B cell (primary cell): Measurements from ENCODE around the gene PCDHGB5. TPM values are rescaled to one million over a fixed set of nuclear protein-coding genes. Genes with fewer than 3 reads are reported as not detected.

Experiments used
- ATAC-seq: fragments of 200-7000 bp; cut with Tn5 transposase; one replicate; pipeline ENCODE4 v1.10.0; 2021; ENCODE audit warnings: low read depth, mild to moderate bottlenecking, moderate number of reproducible peaks, moderate library complexity
- CTCF ChIA-PET: fragments of 350-600 bp; sonication (Branson Sonifier 250); formaldehyde crosslinking; loops from one replicate; lab custom pipeline; 2021; ENCODE audit warnings: antibody characterized with exemption, inconsistent platforms; lab: Charles Lee
- POLR2A ChIA-PET: fragments of 350-600 bp; sonication (Branson Sonifier 250); formaldehyde crosslinking; loops from one replicate; lab custom pipeline; 2021; ENCODE audit warnings: antibody characterized with exemption; lab: Charles Lee
- DNase-seq: peaks from one replicate; pipeline ENCODE4 v3.0.0; 2013
- H2AFZ ChIP-seq: 2 replicates; pipeline ENCODE4 v1.6.1; 2012; ENCODE audit warnings: mild to moderate bottlenecking, low read depth, low read length; ENCODE audit not compliant: insufficient read depth, poor library complexity, severe bottlenecking
- H3K27ac ChIP-seq, 2 donors: 1 replicate in 1 of 2; 2 replicates in 1 of 2; pipeline ENCODE4 v1.5.1; 2012 to 2013; ENCODE audit warnings: low read length in 2 of 2, mild to moderate bottlenecking in 2 of 2, moderate library complexity in 1 of 2
- H3K27me3 ChIP-seq, 4 experiments: fragments of 200-600 bp in 1 of 4; sonication (generic) in 1 of 4; replicated peaks in 1 of 4; 1 replicate in 2 of 4; 2 replicates in 2 of 4; pipeline versions ENCODE4 v1.6.1 to v1.7.0; 2013 to 2016; ENCODE audit warnings: low read length in 3 of 4, mild to moderate bottlenecking in 2 of 4, mixed read lengths in 1 of 4, moderate library complexity in 1 of 4; ENCODE audit not compliant: insufficient read depth in 4 of 4, control insufficient read depth in 3 of 4; ENCODE audit errors: control extremely low read depth in 1 of 4
- H3K36me3 ChIP-seq, 2 experiments: replicated peaks in 1 of 2; 1 replicate in 1 of 2; 2 replicates in 1 of 2; pipeline versions ENCODE4 v1.6.1 to v1.7.1; 2013; ENCODE audit warnings: low read length in 1 of 2; ENCODE audit not compliant: insufficient read depth in 2 of 2, control insufficient read depth in 1 of 2; ENCODE audit errors: control extremely low read depth in 1 of 2, extremely low read depth in 1 of 2
- H3K4me1 ChIP-seq, 2 donors: fragments of 200-600 bp in 1 of 2; sonication (generic) in 1 of 2; 1 replicate in 1 of 2; 2 replicates in 1 of 2; pipeline versions ENCODE4 v1.5.1 to v1.6.1; 2013 to 2017; ENCODE audit warnings: low read length in 2 of 2; ENCODE audit not compliant: control insufficient read depth in 2 of 2, insufficient read depth in 2 of 2
- H3K4me2 ChIP-seq: replicated peaks from 2 replicates; pipeline ENCODE3; 2012; ENCODE audit warnings: mild to moderate bottlenecking, low read depth, low read length; ENCODE audit not compliant: poor library complexity, severe bottlenecking
- H3K4me3 ChIP-seq, 5 experiments: fragments of 200-600 bp in 1 of 5; sonication (generic) in 1 of 5; 1 replicate in 3 of 5; 2 replicates in 2 of 5; pipeline versions ENCODE4 v1.5.1 to v1.7.0; 2011 to 2016; ENCODE audit warnings: low read length in 4 of 5, mild to moderate bottlenecking in 4 of 5, low read depth in 2 of 5, control low read depth in 1 of 5, moderate library complexity in 1 of 5; ENCODE audit not compliant: insufficient read depth in 1 of 5; ENCODE audit errors: control extremely low read depth in 1 of 5, extremely low read depth in 1 of 5
- H3K79me2 ChIP-seq: fragments of 200-600 bp; sonication (generic); one replicate; pipeline ENCODE4 v1.6.0; 2016; ENCODE audit warnings: low read length; ENCODE audit not compliant: control insufficient read depth, insufficient read depth
- H3K9ac ChIP-seq: fragments of 200-600 bp; sonication (generic); 2 replicates; pipeline ENCODE4 v1.6.1; 2017; ENCODE audit warnings: mild to moderate bottlenecking, low read length, moderate library complexity
- H3K9me3 ChIP-seq, 3 donors: one replicate each; pipeline versions ENCODE4 v1.6.1 to v1.7.1; 2013; ENCODE audit warnings: low read length in 2 of 3; ENCODE audit not compliant: control insufficient read depth in 2 of 3, insufficient read depth in 1 of 3; ENCODE audit errors: control extremely low read depth in 1 of 3
- H4K20me1 ChIP-seq: 2 replicates; pipeline ENCODE4 v1.6.0; 2012; ENCODE audit warnings: mild to moderate bottlenecking, low read length; ENCODE audit not compliant: insufficient read depth, control insufficient read depth, poor library complexity, severe bottlenecking
- H3K27ac Mint-ChIP-seq: one replicate; pipeline ENCODE4 v1.8.0; 2021; ENCODE audit warnings: mixed read lengths
- H3K27me3 Mint-ChIP-seq: one replicate; pipeline ENCODE4 v1.8.0; 2021; ENCODE audit warnings: mixed read lengths
- H3K4me1 Mint-ChIP-seq: one replicate; pipeline ENCODE4 v1.8.0; 2021; ENCODE audit warnings: mixed read lengths
- H3K4me3 Mint-ChIP-seq: one replicate; pipeline ENCODE4 v1.8.0; 2021; ENCODE audit warnings: mixed read lengths
- H3K9me3 Mint-ChIP-seq: one replicate; pipeline ENCODE4 v1.8.0; 2022; ENCODE audit warnings: mixed read lengths; ENCODE audit not compliant: insufficient read depth
- CTCF ChIP-seq: fragments of 200-600 bp; IDR thresholded peaks from one replicate; pipeline ENCODE4 v1.8.0; 2022; ENCODE audit warnings: antibody characterized with exemption, mild to moderate bottlenecking
- EZH2 ChIP-seq: IDR thresholded peaks from 2 replicates; pipeline ENCODE4 v1.6.1; 2012; ENCODE audit warnings: borderline replicate concordance, low read depth, mild to moderate bottlenecking, moderate library complexity, low read length; ENCODE audit not compliant: insufficient read depth, poor library complexity, severe bottlenecking
- WGBS: methylation state at CpG from one replicate; pipeline ENCODE4 v1.1.5; 2013; ENCODE audit warnings: missing lambda C conversion rate; ENCODE audit not compliant: insufficient coverage; 5-methylcytosine and 5-hydroxymethylcytosine counted together
- intact Hi-C: fragments of 100-400 bp; cut with micrococcal nuclease; formaldehyde crosslinking; loops from one replicate; pipeline ENCODE4 v1.10.0; 2022
- polyA plus RNA-seq: library from polyadenylated mRNA; depleted of rRNA; stranded (reverse); fragments of >200 nt; gene quantifications from 2 replicates; pipeline ENCODE4 v1.2.3, GENCODE V29; 2012
- total RNA-seq, 2 donors: library from RNA; stranded (reverse); fragments of 120-200 nt in 1 of 2; gene quantifications; 1 replicate in 1 of 2; 2 replicates in 1 of 2; pipeline versions ENCODE4 v1.2.3 to v1.2.4, GENCODE V29; 2013 to 2022

The PCDHGB5 gene
- total and polyA plus RNA-seq, 2 donors (not counting 1 experiment from before 2014, with no cell fraction given) = 0.37 to 2.5 TPM

GRCh38 chr5:141366016-141366896 lies 31.5 kb upstream of the PCDHGB5 start:
- Histone ChIP-seq H3K27ac (no peak overlapping the region), H3K9me3 (peaks cover 6 to 56% (median 46%) of the 10 kb centered on the region in 3 donors), H3K4me3 (no peak overlapping the region), H4K20me1 (no peaks in the 10 kb centered on the region), H3K9ac (no peak overlapping the region), H3K36me3 (no peaks in the 10 kb centered on the region), H3K4me2 (no peak overlapping the region), H3K4me1 (peaks cover 4 to 5% of the 10 kb centered on the region in 2 donors), H3K27me3 (peaks cover 0 to 63% (median 40%) of the 10 kb centered on the region in 4 experiments), H3K79me2 (no peaks in the 10 kb centered on the region), H2AFZ (no peak overlapping the region)
- TF ChIP-seq CTCF (no peak), EZH2 (no peak)
- POLR2A ChIA-PET = no interaction called here
- Mint-ChIP-seq H3K27me3 (peaks cover 64% of the 10 kb centered on the region), H3K4me1 (peaks cover 15% of the 10 kb centered on the region), H3K27ac (no peak overlapping the region), H3K4me3 (no peak overlapping the region), H3K9me3 (peaks cover 6% of the 10 kb centered on the region)
- intact Hi-C loops = loop anchor here (5.0 kb wide), 1 partner anchor 36 kb away; the partner anchor contains the start of gene PCDHGA9
- ATAC-seq (no peak), DNase-seq (no peak)
- CTCF ChIA-PET = no interaction called here
- WGBS = 47% methylated on average over 42 of the region's 46 CpGs
